ENCODE results near the gene LGR4. TPM values are rescaled to one million over a fixed set of nuclear protein-coding genes. Genes with fewer than 3 reads are reported as not detected.

Gene LGR4
- total RNA-seq, 1 experiment from 2014 or later = 7.1 TPM

DNA sequence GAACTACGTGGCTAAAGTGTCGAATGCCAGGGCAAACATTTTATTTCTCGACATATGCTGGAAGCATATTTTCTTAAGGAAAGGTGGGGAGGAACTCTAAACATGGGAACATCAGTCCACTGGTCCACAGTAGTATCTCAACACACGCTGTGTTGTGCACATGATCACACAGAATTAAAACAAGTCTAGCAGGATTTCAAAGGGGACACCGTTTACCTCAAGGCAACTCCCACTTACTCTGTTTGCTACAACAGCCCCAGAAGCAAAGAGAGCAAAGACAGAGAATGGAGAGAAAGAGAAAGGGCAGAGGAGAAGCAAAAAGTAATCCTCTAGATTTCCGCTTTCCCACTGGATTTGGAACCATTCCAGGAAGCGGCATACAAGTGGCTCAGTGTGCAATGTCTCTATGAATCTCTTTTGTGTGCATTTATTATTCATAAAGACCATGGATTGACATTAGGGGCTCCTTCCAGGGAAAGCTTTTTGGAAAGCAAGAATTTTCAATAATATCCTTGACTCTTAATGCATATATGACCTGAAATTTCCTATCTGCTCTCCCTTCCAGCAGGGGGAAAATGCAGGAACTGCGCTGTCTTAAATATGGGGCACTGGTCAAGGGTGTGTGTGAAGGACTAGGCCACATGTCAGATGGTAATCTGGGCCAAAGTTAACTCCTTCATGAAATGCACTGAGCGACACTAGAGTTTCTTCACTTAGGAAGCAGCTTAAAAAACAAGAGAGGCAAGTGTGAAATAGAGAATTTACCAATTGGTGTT lies 74.8 kb downstream of the LGR4 start:
- no TSS peak for BruUV-seq (replicated peaks)
- Histone ChIP-seq H3K79me2 (ENCODE audit: insufficient read depth, low read length) (no peaks in the 10 kb centered on the region), H3K9ac (ENCODE audit: low read length) (no peak overlapping the region), H3K4me3 (replicated peaks in 1 of 2; ENCODE audit: low read depth in 1 of 2, low read length in 2 of 2) (no peak overlapping the region), H2AFZ (ENCODE audit: low read depth, low read length, poor library complexity, severe bottlenecking) (no peak overlapping the region), H3K4me2 (ENCODE audit: low read length) (no peak overlapping the region), H4K20me1 (ENCODE audit: insufficient read depth) (no peaks in the 10 kb centered on the region), H3K27me3 (ENCODE audit: insufficient read depth, low read length) (no peaks in the 10 kb centered on the region), H3K9me3 (ENCODE audit: control insufficient read depth in 1 of 2, insufficient read depth in 1 of 2, low read depth in 1 of 2, low read length in 2 of 2) (no peaks in the 10 kb centered on the region), H3K36me3 (ENCODE audit: control insufficient read depth in 1 of 2, insufficient read depth in 2 of 2, low read length in 2 of 2) (no peaks in the 10 kb centered on the region), H3K27ac (ENCODE audit: low read depth, low read length) (no peak overlapping the region), H3K4me1 (ENCODE audit: control insufficient read depth in 1 of 2, insufficient read depth in 2 of 2, low read length in 2 of 2) (peaks cover 17 to 19% of the 10 kb centered on the region in 2 experiments), H3K9me2 (ENCODE audit: insufficient read depth) (no peaks in the 10 kb centered on the region)
- ChIA-PET POLR2A (no interaction called here), CTCF (no interaction called here), RAD21 (ENCODE audit: low non-redundant PET in 1 of 2, low total read pairs in 2 of 2, uncharacterized antibody in 2 of 2, unreplicated experiment in 2 of 2) (no interaction called here)
- intact Hi-C loops (cut with micrococcal nuclease) = no loop called here
- ATAC-seq (no peak), DNase-seq (ENCODE audit: low read depth, low spot score) (no peak)
- TF ChIP-seq ZNF274 (IDR thresholded peaks at IDR 0.05; ENCODE audit: low read depth, low read length) (no peak), EZH2phosphoT487 (IDR thresholded peaks at IDR 0.05; ENCODE audit: borderline replicate concordance) (no peak), ZFX (IDR thresholded peaks at IDR 0.05) (no peak), SIN3A (IDR thresholded peaks at IDR 0.05; ENCODE audit: low read depth) (no peak), RAD21 (IDR thresholded peaks at IDR 0.05; ENCODE audit: low read depth) (no peak), SP1 (IDR thresholded peaks at IDR 0.05; ENCODE audit: low read depth) (no peak), JUND (IDR thresholded peaks at IDR 0.05) (no peak), SRF (IDR thresholded peaks at IDR 0.05; ENCODE audit: low read depth) (no peak), TCF7L2 (IDR thresholded peaks at IDR 0.05; ENCODE audit: borderline replicate concordance, extremely low read depth, insufficient read depth, insufficient read length) (no peak)
- TF ChIP-seq, protein P1, sequence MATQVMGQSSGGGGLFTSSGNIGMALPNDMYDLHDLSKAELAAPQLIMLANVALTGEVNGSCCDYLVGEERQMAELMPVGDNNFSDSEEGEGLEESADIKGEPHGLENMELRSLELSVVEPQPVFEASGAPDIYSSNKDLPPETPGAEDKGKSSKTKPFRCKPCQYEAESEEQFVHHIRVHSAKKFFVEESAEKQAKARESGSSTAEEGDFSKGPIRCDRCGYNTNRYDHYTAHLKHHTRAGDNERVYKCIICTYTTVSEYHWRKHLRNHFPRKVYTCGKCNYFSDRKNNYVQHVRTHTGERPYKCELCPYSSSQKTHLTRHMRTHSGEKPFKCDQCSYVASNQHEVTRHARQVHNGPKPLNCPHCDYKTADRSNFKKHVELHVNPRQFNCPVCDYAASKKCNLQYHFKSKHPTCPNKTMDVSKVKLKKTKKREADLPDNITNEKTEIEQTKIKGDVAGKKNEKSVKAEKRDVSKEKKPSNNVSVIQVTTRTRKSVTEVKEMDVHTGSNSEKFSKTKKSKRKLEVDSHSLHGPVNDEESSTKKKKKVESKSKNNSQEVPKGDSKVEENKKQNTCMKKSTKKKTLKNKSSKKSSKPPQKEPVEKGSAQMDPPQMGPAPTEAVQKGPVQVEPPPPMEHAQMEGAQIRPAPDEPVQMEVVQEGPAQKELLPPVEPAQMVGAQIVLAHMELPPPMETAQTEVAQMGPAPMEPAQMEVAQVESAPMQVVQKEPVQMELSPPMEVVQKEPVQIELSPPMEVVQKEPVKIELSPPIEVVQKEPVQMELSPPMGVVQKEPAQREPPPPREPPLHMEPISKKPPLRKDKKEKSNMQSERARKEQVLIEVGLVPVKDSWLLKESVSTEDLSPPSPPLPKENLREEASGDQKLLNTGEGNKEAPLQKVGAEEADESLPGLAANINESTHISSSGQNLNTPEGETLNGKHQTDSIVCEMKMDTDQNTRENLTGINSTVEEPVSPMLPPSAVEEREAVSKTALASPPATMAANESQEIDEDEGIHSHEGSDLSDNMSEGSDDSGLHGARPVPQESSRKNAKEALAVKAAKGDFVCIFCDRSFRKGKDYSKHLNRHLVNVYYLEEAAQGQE (IDR thresholded peaks at IDR 0.05; ENCODE audit: low read depth) = no peak
